NCI-H1105 treated with DMSO at 0.1 percent for 48 hours (cell line): ENCODE results near the gene ATP2B1.

ENCODE experiments used
- DNase-seq: peaks from one replicate; lab custom pipeline; 2025; lab: John Stamatoyannopoulos, UW

ATP2B1 gene

GRCh38 chr12:89692439-89692838 lies 16.2 kb downstream of the ATP2B1 start:
- DNase-seq, result no peak

GRCh38 chr12:89691659-89692058 lies 17.0 kb downstream of the ATP2B1 start:
- DNase-seq, result no peak

- no peak for DNase-seq
These were observed 17.7 kb downstream of the ATP2B1 start for GRCh38 chr12:89690925-89691324.

GRCh38 chr12:89689306-89689705 lies 19.3 kb downstream of the ATP2B1 start:
- no peak for DNase-seq

- no peak for DNase-seq
These were observed 22.3 kb downstream of the ATP2B1 start for GRCh38 chr12:89686311-89686710.

GRCh38 chr12:89685363-89685972 lies 23.2 kb downstream of the ATP2B1 start:
- DNase-seq, result no peak

GRCh38 chr12:89684136-89684535 lies 24.5 kb downstream of the ATP2B1 start:
- DNase-seq, result no peak

- no peak for DNase-seq
These were observed 26.4 kb downstream of the ATP2B1 start for GRCh38 chr12:89682284-89682683.

GRCh38 chr12:89680409-89680808 lies 28.2 kb downstream of the ATP2B1 start:
- no peak for DNase-seq

- no peak for DNase-seq
These were observed 29.0 kb downstream of the ATP2B1 start for GRCh38 chr12:89679631-89680030.

GRCh38 chr12:89678225-89678624 lies 30.4 kb downstream of the ATP2B1 start:
- peak; percentile 43 for DNase-seq

GRCh38 chr12:89676930-89677329 lies 31.7 kb downstream of the ATP2B1 start:
- DNase-seq, result no peak

- DNase-seq, result peak; percentile 90
These were observed 34.2 kb downstream of the ATP2B1 start for GRCh38 chr12:89674326-89674942.

GRCh38 chr12:89673603-89674002 lies 35.0 kb downstream of the ATP2B1 start:
- DNase-seq, result no peak

GRCh38 chr12:89672589-89672979 lies 36.1 kb downstream of the ATP2B1 start:
- DNase-seq, result no peak

- no peak for DNase-seq
These were observed 37.2 kb downstream of the ATP2B1 start for GRCh38 chr12:89671469-89671868.

GRCh38 chr12:89669197-89669596 lies 39.4 kb downstream of the ATP2B1 start:
- DNase-seq, result no peak

GRCh38 chr12:89665556-89665955 lies 43.1 kb downstream of the ATP2B1 start:
- DNase-seq, result no peak

GRCh38 chr12:89664441-89664840 lies 44.2 kb downstream of the ATP2B1 start:
- no peak for DNase-seq

- DNase-seq, result no peak
These were observed 44.9 kb downstream of the ATP2B1 start for GRCh38 chr12:89663577-89664357.

GRCh38 chr12:89662623-89663022 lies 46.0 kb downstream of the ATP2B1 start:
- DNase-seq, result no peak

GRCh38 chr12:89661706-89662330 lies 46.8 kb downstream of the ATP2B1 start:
- no peak for DNase-seq

GRCh38 chr12:89657739-89658138 lies 50.9 kb downstream of the ATP2B1 start:
- DNase-seq, result peak; percentile 0
